MG63 (cell line): Measurements from ENCODE around the gene FAM200A. TPM values are rescaled to one million over a fixed set of nuclear protein-coding genes. Genes with fewer than 3 reads are reported as not detected.

Source experiments
- total RNA-seq: library from RNA; depleted of rRNA; stranded (reverse); fragments of >200 nt; shearing (Covaris generic); gene quantifications from 2 replicates; pipeline ENCODE4 v1.2.3, GENCODE V29; 2014; ENCODE audit warnings: low replicate concordance; rRNA removed

The FAM200A gene
- total RNA-seq, 1 experiment from 2014 or later = 0.72 TPM

Other genes with a start within 250 kb of the FAM200A start
- 75.8 and 89.8 TPM in 2 replicates for gene ARPC1A, start 226.2 kb downstream of the FAM200A start, total RNA-seq
- 164 and 230 TPM in 2 replicates for gene ARPC1B, start 177.4 kb downstream of the FAM200A start, total RNA-seq
- gene PDAP1, start 143.5 kb downstream of the FAM200A start, total RNA-seq = 156 and 207 TPM in 2 replicates
- gene BUD31, start 143.1 kb downstream of the FAM200A start, total RNA-seq = 52.0 and 69.0 TPM in 2 replicates
- gene PTCD1, start 113.3 kb downstream of the FAM200A start, total RNA-seq = 6.9 and 7.3 TPM in 2 replicates
- 9.3 and 15.3 TPM in 2 replicates for gene CPSF4, start 113.2 kb downstream of the FAM200A start, total RNA-seq
- gene ATP5MF, start 85.9 kb downstream of the FAM200A start, total RNA-seq = 1,206 and 1,207 TPM in 2 replicates
- gene ZNF789, start 79.2 kb downstream of the FAM200A start, total RNA-seq = 4.2 and 5.0 TPM in 2 replicates
- 10.4 and 13.3 TPM in 2 replicates for gene ZNF394, start 51.8 kb downstream of the FAM200A start, total RNA-seq
- gene ZKSCAN5, start 47.5 kb downstream of the FAM200A start, total RNA-seq = 4.4 and 9.4 TPM in 2 replicates
- 23.1 and 36.7 TPM in 2 replicates for gene ZNF655, start 6.5 kb upstream of the FAM200A start, total RNA-seq
- not detected in 2 replicates for gene TMEM225B, start 46.2 kb upstream of the FAM200A start, total RNA-seq
- gene ZSCAN25, start 64.8 kb upstream of the FAM200A start, total RNA-seq = 3.8 and 3.9 TPM in 2 replicates
- not detected in 2 replicates for gene CYP3A5, start 127.9 kb upstream of the FAM200A start, total RNA-seq
- not detected in 2 replicates for gene CYP3A7, start 183.1 kb upstream of the FAM200A start, total RNA-seq
- gene CYP3A4, start 232.1 kb upstream of the FAM200A start, total RNA-seq = not detected in 2 replicates